MM.1S (cell line): ENCODE measurements around the gene PRDM10.

Experiments
- DNase-seq: peaks from one replicate; pipeline ENCODE4 v3.0.0-alpha.2; 2015
- H2AFZ ChIP-seq: fragments of 300-600 bp; sonication (generic); 2 replicates; pipeline ENCODE4 v1.6.0; 2016; ENCODE audit warnings: antibody characterized with exemption, low read length
- H3F3A ChIP-seq: fragments of 300-600 bp; sonication (generic); 2 replicates; pipeline ENCODE4 v1.6.1; 2016; ENCODE audit warnings: mild to moderate bottlenecking, antibody characterized with exemption, low read length, moderate library complexity, mixed read lengths; ENCODE audit not compliant: insufficient read depth
- H3K27ac ChIP-seq: fragments of 300-600 bp; sonication (generic); 2 replicates; pipeline ENCODE4 v1.5.1; 2016; ENCODE audit warnings: mild to moderate bottlenecking, low read length
- H3K27me3 ChIP-seq: fragments of 300-600 bp; sonication (generic); replicated peaks from 2 replicates; pipeline ENCODE4 v1.6.0; 2016; ENCODE audit warnings: low read length; ENCODE audit not compliant: insufficient read depth
- H3K36me3 ChIP-seq: fragments of 300-600 bp; sonication (generic); replicated peaks from 2 replicates; pipeline ENCODE4 v1.6.1; 2016; ENCODE audit warnings: mild to moderate bottlenecking, low read length, mixed read lengths; ENCODE audit not compliant: insufficient read depth
- H3K4me1 ChIP-seq: fragments of 300-600 bp; sonication (generic); 2 replicates; pipeline ENCODE4 v1.6.1; 2016; ENCODE audit warnings: low read length, mixed read lengths
- H3K4me2 ChIP-seq: fragments of 300-600 bp; sonication (generic); 2 replicates; pipeline ENCODE4 v1.6.0; 2016; ENCODE audit warnings: low read depth, low read length
- H3K4me3 ChIP-seq: fragments of 300-600 bp; sonication (generic); 2 replicates; pipeline ENCODE4 v1.5.1; 2016; ENCODE audit warnings: low read length, mixed read lengths
- H3K79me2 ChIP-seq: fragments of 300-600 bp; sonication (generic); 2 replicates; pipeline ENCODE4 v1.6.1; 2016; ENCODE audit warnings: mixed run types, low read length, mixed read lengths
- H3K9ac ChIP-seq: fragments of 300-600 bp; sonication (generic); 2 replicates; pipeline ENCODE4 v1.6.1; 2016; ENCODE audit warnings: low read length, mixed read lengths
- H3K9me2 ChIP-seq: fragments of 300-600 bp; sonication (generic); replicated peaks from 2 replicates; pipeline ENCODE4 v1.6.1; 2016; ENCODE audit warnings: mild to moderate bottlenecking, low read length, mixed read lengths; ENCODE audit not compliant: insufficient read depth
- H3K9me3 ChIP-seq: fragments of 300-600 bp; sonication (generic); replicated peaks from 2 replicates; pipeline ENCODE4 v1.6.1; 2016; ENCODE audit warnings: mild to moderate bottlenecking, low read length, mixed read lengths; ENCODE audit not compliant: insufficient read depth
- H4K20me1 ChIP-seq: fragments of 300-600 bp; sonication (generic); 2 replicates; pipeline ENCODE4 v1.6.1; 2016; ENCODE audit warnings: mild to moderate bottlenecking, low read length, moderate library complexity, mixed read lengths; ENCODE audit not compliant: insufficient read depth
- EZH2 ChIP-seq: fragments of 300-600 bp; sonication (generic); optimal IDR thresholded peaks from 2 replicates; pipeline ENCODE3; 2017; ENCODE audit warnings: low read depth, mild to moderate bottlenecking, antibody characterized with exemption, low read length, mixed read lengths
- EZH2phosphoT487 ChIP-seq: fragments of 300-600 bp; sonication (generic); IDR thresholded peaks from 2 replicates; pipeline ENCODE4 v1.6.1; 2018; ENCODE audit warnings: antibody characterized with exemption, low read length
- TF ChIP-seq, protein P1 (sequence below): fragments of 300-600 bp; sonication (generic); IDR thresholded peaks from 2 replicates; pipeline ENCODE4 v1.5.1; 2016; ENCODE audit warnings: antibody characterized with exemption, low read length, mixed read lengths

PRDM10 gene

GRCh38 chr11:129895126-129896041, 107.3 kb downstream of the PRDM10 start, which contains the start of gene NFRKB:
NFRKB (minus strand) TSS chr11:129895578; CDS start chr11:129892849, 2,729 bp downstream.
- DNase-seq: peak; percentile 86
- Histone ChIP-seq H3K79me2 (peaks cover 22% of the 10 kb centered on the region), H3K27ac (no peak within 1 kb of the TSS), H3K9me3 (no peaks in the 10 kb centered on the region), H3K4me2 (peak within 1 kb of the TSS; percentile 96), H2AFZ (peak within 1 kb of the TSS; percentile 98), H4K20me1 (no peaks in the 10 kb centered on the region), H3K9me2 (no peaks in the 10 kb centered on the region), H3K4me3 (peak within 1 kb of the TSS; percentile 96), H3K4me1 (peaks cover 11% of the 10 kb centered on the region), H3K27me3 (no peaks in the 10 kb centered on the region), H3K9ac (peak within 1 kb of the TSS; percentile 71), H3F3A (no peaks in the 10 kb centered on the region), H3K36me3 (peaks cover 5% of the 10 kb centered on the region)
- TF ChIP-seq, protein P1, sequence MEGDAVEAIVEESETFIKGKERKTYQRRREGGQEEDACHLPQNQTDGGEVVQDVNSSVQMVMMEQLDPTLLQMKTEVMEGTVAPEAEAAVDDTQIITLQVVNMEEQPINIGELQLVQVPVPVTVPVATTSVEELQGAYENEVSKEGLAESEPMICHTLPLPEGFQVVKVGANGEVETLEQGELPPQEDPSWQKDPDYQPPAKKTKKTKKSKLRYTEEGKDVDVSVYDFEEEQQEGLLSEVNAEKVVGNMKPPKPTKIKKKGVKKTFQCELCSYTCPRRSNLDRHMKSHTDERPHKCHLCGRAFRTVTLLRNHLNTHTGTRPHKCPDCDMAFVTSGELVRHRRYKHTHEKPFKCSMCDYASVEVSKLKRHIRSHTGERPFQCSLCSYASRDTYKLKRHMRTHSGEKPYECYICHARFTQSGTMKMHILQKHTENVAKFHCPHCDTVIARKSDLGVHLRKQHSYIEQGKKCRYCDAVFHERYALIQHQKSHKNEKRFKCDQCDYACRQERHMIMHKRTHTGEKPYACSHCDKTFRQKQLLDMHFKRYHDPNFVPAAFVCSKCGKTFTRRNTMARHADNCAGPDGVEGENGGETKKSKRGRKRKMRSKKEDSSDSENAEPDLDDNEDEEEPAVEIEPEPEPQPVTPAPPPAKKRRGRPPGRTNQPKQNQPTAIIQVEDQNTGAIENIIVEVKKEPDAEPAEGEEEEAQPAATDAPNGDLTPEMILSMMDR: peak; percentile 3; the same call in 1 of the 2 replicates
- TF ChIP-seq EZH2phosphoT487 (no peak), EZH2 (no peak)

DNA sequence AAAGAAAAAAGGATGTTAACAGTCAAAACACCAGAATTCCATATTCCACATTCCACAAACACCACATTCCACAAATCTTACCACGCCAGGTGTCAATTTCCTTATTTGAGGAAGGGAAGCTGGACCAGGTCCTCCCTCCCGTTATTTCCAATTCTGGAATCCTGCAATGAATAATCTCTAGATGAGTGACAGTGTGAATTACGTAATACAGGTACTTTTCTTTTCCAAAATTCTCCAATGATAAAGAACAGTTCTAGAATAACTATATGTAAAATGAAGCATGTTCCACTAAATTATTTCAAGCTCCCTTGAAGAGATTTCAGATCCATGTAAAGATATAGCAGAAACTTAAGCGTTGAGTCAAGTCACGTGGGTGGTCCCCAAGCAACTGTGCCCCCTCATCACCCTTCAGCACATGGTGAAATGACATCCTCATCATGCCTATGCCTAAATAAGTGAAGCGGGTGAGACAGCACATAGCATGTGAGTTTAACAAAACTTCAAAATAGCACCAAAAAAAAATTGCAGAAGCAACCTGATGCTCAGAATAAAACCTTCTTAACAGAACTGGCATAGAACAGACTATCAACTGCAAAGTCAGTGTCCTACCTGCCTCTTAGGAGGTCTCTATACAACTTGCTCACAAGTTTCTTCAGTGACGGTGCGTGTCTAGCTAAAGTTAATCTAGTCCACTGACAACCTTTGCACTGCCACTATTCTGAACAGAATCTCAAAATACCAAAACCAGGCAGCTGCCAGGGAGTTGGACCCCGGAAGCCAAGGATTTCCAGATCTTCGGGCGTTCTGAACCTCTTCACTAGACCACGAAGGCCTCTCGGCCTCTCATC, 108.1 kb downstream of the PRDM10 start:
- Histone ChIP-seq H3K4me1 (peaks cover 11% of the 10 kb centered on the region), H3K9me2 (no peaks in the 10 kb centered on the region), H3K27me3 (no peaks in the 10 kb centered on the region), H2AFZ (peak overlapping the region; percentile 92), H3K4me2 (peak overlapping the region; percentile 69), H3K36me3 (peaks cover 5% of the 10 kb centered on the region), H3K4me3 (peak overlapping the region; percentile 96), H3K9me3 (no peaks in the 10 kb centered on the region), H3K79me2 (peaks cover 22% of the 10 kb centered on the region), H3K9ac (peak overlapping the region; percentile 71), H3K27ac (no peak overlapping the region), H3F3A (no peaks in the 10 kb centered on the region), H4K20me1 (no peaks in the 10 kb centered on the region)
- no peak for TF ChIP-seq EZH2phosphoT487
- peak; percentile 27 for DNase-seq

GRCh38 chr11:129888451-129888850, 114.2 kb downstream of the PRDM10 start:
- H3K27me3 ChIP-seq: no peaks in the 10 kb centered on the region
- no peak overlapping the region for H3K27ac ChIP-seq
- H3K4me1 ChIP-seq: no peaks in the 10 kb centered on the region
- H3K9me3 ChIP-seq: no peaks in the 10 kb centered on the region
- H2AFZ ChIP-seq: no peak overlapping the region
- no peak overlapping the region for H3K4me3 ChIP-seq
- H3K9ac ChIP-seq: no peak overlapping the region
- no peaks in the 10 kb centered on the region for H3K9me2 ChIP-seq
- H4K20me1 ChIP-seq: no peaks in the 10 kb centered on the region
- H3F3A ChIP-seq: no peaks in the 10 kb centered on the region
- H3K4me2 ChIP-seq: no peak overlapping the region
- no peak for DNase-seq
- TF ChIP-seq EZH2 (no peak), EZH2phosphoT487 (no peak)
- TF ChIP-seq, protein P1: no peak
- peaks cover 5% of the 10 kb centered on the region for H3K36me3 ChIP-seq
- H3K79me2 ChIP-seq: peaks cover 4% of the 10 kb centered on the region; the same call in 1 of the 2 replicates
